Tibial artery (tissue), 4 donors: ENCODE measurements around the gene VPS54.

ENCODE experiments used
- DNase-seq, 2 donors: peaks; one replicate each; pipeline ENCODE4 v3.0.0-alpha.2; 2019
- H3K27ac ChIP-seq, 2 donors: fragments of 200-600 bp; sonication (generic) in 1 of 2; 1 replicate in 1 of 2; 2 replicates in 1 of 2; pipeline ENCODE4 v1.5.1; 2018 to 2019; ENCODE audit warnings: mild to moderate bottlenecking in 1 of 2
- H3K27me3 ChIP-seq, 2 donors: fragments of 200-600 bp; sonication (generic) in 1 of 2; one replicate each; pipeline versions ENCODE4 v1.5.1 to v1.6.0; 2016 to 2019
- H3K36me3 ChIP-seq, 3 donors: fragments of 200-600 bp; sonication (generic) in 2 of 3; one replicate each; pipeline ENCODE4 v1.5.1; 2016 to 2019; ENCODE audit warnings: mild to moderate bottlenecking in 2 of 3
- H3K4me1 ChIP-seq, 4 donors: fragments of 200-600 bp; sonication (generic) in 2 of 4; 1 replicate in 3 of 4; 2 replicates in 1 of 4; pipeline ENCODE4 v1.5.1; 2016 to 2019
- H3K4me3 ChIP-seq, 2 donors: fragments of 200-600 bp; sonication (generic) in 1 of 2; 1 replicate in 1 of 2; 2 replicates in 1 of 2; pipeline ENCODE4 v1.5.1; 2018 to 2019; ENCODE audit warnings: mild to moderate bottlenecking in 2 of 2
- H3K9me3 ChIP-seq, 3 donors: fragments of 200-600 bp; sonication (generic) in 1 of 3; one replicate each; pipeline ENCODE4 v1.5.1; 2016 to 2019
- intact Hi-C: fragments of 100-400 bp; cut with DNase I; formaldehyde crosslinking; loops from one replicate; pipeline ENCODE4 v1.15.0; 2023; ENCODE audit warnings: low total_unique reads
- TF ChIP-seq, protein P1 (sequence below), 2 experiments: fragments of 200-600 bp in 1 of 2; fragments of 450-650 bp in 1 of 2; IDR thresholded peaks; one replicate each; pipeline ENCODE4 v1.5.1; 2017 to 2019; ENCODE audit warnings: antibody characterized with exemption in 2 of 2, mild to moderate bottlenecking in 1 of 2, moderate library complexity in 1 of 2

Gene VPS54

DNA sequence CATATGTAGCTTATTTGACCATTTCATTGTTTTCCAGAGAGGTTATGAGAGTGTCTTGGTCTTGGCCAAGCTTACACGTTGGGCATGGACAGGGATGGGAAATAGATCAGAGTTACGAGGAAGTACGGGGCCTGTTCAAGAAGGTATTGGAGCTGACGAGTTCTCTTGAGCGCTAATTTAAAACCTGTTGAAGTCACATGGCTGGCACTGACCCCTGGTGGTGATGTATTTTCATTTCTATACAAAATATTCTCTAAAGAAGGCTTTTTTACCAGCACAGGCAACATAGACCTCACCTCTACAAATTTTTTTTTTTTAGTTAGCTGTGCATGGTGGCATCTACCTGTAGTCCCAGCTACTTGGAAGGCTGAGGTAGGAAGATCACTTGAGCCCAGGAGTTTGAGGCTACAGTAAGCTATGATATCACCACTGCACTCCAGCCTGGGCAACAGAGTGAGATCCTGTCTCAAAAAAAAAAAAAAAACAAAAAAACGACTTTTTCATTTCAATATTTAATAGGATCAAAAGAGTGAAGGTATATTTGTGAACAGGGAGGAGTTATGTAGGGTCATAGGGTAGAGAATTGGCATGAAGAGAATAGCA lies 157.9 kb downstream of the VPS54 start:
- peak; percentile 49 to 69 for DNase-seq
- Histone ChIP-seq H3K36me3 (peaks cover 17 to 54% (median 41%) of the 10 kb centered on the region in 3 donors), H3K9me3 (no peaks in the 10 kb centered on the region), H3K4me3 (no peak overlapping the region), H3K4me1 (peaks cover 0 to 51% (median 7%) of the 10 kb centered on the region in 4 donors), H3K27me3 (no peaks in the 10 kb centered on the region), H3K27ac (peak overlapping the region; percentile 1 to 35)
- TF ChIP-seq, protein P1, sequence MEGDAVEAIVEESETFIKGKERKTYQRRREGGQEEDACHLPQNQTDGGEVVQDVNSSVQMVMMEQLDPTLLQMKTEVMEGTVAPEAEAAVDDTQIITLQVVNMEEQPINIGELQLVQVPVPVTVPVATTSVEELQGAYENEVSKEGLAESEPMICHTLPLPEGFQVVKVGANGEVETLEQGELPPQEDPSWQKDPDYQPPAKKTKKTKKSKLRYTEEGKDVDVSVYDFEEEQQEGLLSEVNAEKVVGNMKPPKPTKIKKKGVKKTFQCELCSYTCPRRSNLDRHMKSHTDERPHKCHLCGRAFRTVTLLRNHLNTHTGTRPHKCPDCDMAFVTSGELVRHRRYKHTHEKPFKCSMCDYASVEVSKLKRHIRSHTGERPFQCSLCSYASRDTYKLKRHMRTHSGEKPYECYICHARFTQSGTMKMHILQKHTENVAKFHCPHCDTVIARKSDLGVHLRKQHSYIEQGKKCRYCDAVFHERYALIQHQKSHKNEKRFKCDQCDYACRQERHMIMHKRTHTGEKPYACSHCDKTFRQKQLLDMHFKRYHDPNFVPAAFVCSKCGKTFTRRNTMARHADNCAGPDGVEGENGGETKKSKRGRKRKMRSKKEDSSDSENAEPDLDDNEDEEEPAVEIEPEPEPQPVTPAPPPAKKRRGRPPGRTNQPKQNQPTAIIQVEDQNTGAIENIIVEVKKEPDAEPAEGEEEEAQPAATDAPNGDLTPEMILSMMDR (IDR thresholded peaks at IDR 0.05): peak; percentile 57 to 72
- intact Hi-C loops: loop anchor here (5.0 kb wide), 1 partner anchor 164 kb away; no protein-coding TSS in a partner anchor

DNA sequence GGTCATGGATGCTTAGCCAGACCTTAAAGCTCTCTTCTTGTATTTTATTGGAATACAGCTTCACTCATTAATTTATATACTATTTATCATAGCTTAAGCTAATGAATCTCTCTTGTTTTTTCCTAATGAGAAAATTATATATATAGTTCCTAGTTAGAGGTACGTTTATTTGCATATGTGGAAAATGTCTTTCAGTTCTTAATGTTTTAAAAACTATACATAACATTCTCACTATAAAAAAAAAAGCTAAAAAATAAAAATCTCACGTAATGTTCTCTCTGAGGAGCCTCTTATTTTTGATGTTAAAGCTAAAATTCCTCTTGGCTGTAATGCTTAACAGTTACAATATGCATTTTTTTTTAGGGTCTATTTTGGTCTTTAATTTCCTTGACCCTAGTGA lies 160.9 kb downstream of the VPS54 start:
- no peaks in the 10 kb centered on the region for H3K9me3 ChIP-seq
- TF ChIP-seq, protein P1 (IDR thresholded peaks at IDR 0.05): no peak
- H3K27ac ChIP-seq: no peak overlapping the region
- intact Hi-C loops: no loop called here
- DNase-seq: no peak
- H3K4me1 ChIP-seq: peaks cover 0 to 51% (median 10%) of the 10 kb centered on the region in 4 donors
- H3K27me3 ChIP-seq: no peaks in the 10 kb centered on the region
- no peak overlapping the region for H3K4me3 ChIP-seq
- H3K36me3 ChIP-seq: peaks cover 17 to 46% (median 31%) of the 10 kb centered on the region in 3 donors

DNA sequence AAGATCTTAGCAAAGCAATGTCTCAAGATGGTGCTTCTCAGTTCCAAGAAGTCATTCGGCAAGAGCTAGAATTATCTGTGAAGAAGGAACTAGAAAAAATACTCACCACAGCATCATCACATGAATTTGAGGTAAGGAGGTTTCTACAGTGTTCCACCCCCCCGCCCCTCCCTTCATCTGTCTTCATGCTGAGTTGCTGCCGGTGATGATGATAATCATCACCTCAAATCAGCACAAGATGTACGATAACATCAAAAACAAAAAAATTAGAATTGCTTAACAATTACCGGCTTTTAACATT lies 163.0 kb downstream of the VPS54 start:
- Histone ChIP-seq H3K27ac (no peak overlapping the region), H3K4me1 (peaks cover 0 to 56% (median 22%) of the 10 kb centered on the region in 4 donors), H3K27me3 (no peaks in the 10 kb centered on the region), H3K9me3 (no peaks in the 10 kb centered on the region), H3K4me3 (no peak overlapping the region), H3K36me3 (peaks cover 17 to 34% (median 18%) of the 10 kb centered on the region in 3 donors)
- TF ChIP-seq, protein P1 (IDR thresholded peaks at IDR 0.05): no peak
- intact Hi-C loops: no loop called here
- DNase-seq: no peak

DNA sequence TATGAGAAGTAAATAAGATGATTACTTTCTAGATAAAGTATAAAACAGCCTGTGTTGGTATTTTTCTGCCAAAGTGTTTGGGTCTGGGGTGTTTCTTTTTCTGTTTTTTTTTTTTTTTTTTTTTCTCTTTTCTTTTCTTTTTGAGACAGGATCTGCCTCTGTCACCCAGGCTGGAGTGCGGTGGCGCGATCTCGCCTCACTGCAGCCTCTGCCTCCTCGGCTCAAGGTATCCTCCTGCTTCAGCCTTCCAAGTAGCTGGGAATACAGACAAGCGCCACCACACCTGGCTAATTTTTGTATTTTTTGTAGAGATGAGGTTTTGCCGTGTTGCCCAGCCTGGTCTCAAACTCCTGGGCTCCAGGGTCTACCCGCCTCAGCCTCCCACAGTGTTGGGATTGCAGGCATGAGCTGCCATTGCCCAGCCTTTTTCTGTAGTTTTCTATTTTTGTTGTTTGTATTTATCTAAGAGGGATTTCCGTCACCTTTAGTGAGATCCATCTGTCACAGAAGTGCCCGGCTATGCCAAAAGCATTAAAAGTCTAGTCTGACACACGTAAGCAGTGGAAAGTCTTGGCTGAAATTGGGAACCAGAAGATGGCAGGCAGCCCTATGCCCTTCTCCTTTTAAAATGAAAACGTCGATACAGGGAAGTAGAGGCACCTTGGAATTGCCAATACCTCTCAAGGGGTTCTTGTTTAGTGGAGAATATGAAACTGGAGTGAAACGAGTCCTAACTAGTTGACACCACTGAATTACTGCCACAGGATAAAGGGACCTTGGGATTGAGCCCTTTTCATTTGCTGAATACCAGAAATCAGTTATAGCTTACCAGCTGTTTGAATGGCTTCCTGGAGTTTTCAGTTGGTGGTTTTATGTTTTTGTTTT lies 163.6 kb downstream of the VPS54 start:
- DNase-seq: no peak
- Histone ChIP-seq H3K4me3 (no peak overlapping the region), H3K27ac (no peak overlapping the region), H3K9me3 (no peaks in the 10 kb centered on the region), H3K4me1 (peaks cover 0 to 56% (median 23%) of the 10 kb centered on the region in 4 donors), H3K36me3 (peaks cover 17 to 34% (median 18%) of the 10 kb centered on the region in 3 donors), H3K27me3 (no peaks in the 10 kb centered on the region)
- TF ChIP-seq, protein P1 (IDR thresholded peaks at IDR 0.05): no peak
- intact Hi-C loops: no loop called here

DNA sequence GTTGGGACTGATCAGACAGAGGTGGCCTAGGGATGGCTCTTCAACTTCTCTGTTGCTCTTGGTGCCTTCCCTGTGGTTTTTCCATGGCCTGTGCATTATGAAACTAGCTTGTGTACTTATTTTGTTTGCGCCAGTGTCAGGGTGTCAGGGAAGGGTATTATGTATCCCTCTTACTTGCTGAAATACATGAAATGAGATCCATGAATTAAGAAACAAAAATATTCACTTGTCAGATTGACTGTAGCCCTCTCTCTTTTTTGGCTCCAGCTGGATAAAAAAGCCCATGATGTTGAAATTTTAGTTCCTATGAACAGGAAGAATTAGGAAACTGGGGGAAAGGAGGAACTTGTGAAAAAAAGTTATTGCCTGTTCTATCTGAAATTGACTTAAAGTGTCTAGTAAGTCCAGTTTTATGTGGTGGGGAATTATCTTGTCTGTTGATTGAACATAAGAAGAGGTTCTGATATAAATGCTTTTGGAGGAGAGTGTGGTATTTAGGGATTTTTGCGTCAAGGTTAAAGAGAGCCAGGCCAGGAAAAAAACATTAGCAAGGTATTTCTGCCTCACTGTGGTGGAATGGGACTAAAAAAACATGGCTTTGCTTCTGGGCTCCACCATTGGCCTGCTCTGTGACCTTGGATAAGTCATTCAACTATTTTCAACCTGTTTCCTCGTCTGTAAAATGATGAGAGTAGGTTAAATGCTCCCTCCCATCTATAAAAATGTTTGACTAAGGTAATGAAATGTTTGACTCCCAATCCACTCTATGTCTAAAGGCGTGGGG lies 165.5 kb downstream of the VPS54 start:
- H3K4me3 ChIP-seq: no peak overlapping the region
- H3K4me1 ChIP-seq: peaks cover 0 to 75% (median 32%) of the 10 kb centered on the region in 4 donors

More for the DNA sequence above, 165.5 kb downstream of the VPS54 start:
- TF ChIP-seq, protein P1 (IDR thresholded peaks at IDR 0.05): no peak
- intact Hi-C loops: no loop called here
- H3K27ac ChIP-seq: peak overlapping the region; percentile 15 to 31
- DNase-seq: no peak
- no peaks in the 10 kb centered on the region for H3K27me3 ChIP-seq
- peaks cover 11 to 18% (median 13%) of the 10 kb centered on the region in 3 donors for H3K36me3 ChIP-seq
- no peaks in the 10 kb centered on the region for H3K9me3 ChIP-seq
